22Rv1 (cell line): ENCODE results near the gene TCEA2.

Experiments
- H3K27ac ChIP-seq: fragments of 450-650 bp; 2 replicates; pipeline ENCODE4 v1.5.1; 2017
- CTCF ChIP-seq: fragments of 450-650 bp; IDR thresholded peaks from 2 replicates; pipeline ENCODE4 v1.5.1; 2017; ENCODE audit warnings: mild to moderate bottlenecking
- ZFX ChIP-seq: fragments of 450-650 bp; IDR thresholded peaks from 2 replicates; pipeline ENCODE4 v1.6.1; 2017; ENCODE audit warnings: antibody characterized with exemption, borderline replicate concordance

TCEA2 gene

GRCh38 chr20:64065062-64065973 is 2.3 kb downstream of the TCEA2 start:
- no peak overlapping the region for H3K27ac ChIP-seq
- TF ChIP-seq CTCF (no peak), ZFX (no peak)

- H3K27ac ChIP-seq = no peak overlapping the region
Measured at GRCh38 chr20:64065974-64066343, 3.0 kb downstream of the TCEA2 start.

GRCh38 chr20:64067005-64067632 is 4.1 kb downstream of the TCEA2 start:
- TF ChIP-seq CTCF (no peak), ZFX (no peak)
- no peak overlapping the region for H3K27ac ChIP-seq

More at GRCh38 chr20:64065974-64066343, 3.0 kb downstream of the TCEA2 start:
- TF ChIP-seq ZFX = no peak
- TF ChIP-seq CTCF = no peak

GRCh38 chr20:64067733-64068307 is 4.8 kb downstream of the TCEA2 start:
- no peak for TF ChIP-seq CTCF
- TF ChIP-seq ZFX = no peak
- no peak overlapping the region for H3K27ac ChIP-seq

- no peak overlapping the region for H3K27ac ChIP-seq
- TF ChIP-seq ZFX = no peak
- TF ChIP-seq CTCF = no peak
Measured at GRCh38 chr20:64068386-64069208, 5.6 kb downstream of the TCEA2 start.

GRCh38 chr20:64069209-64069613 is 6.2 kb downstream of the TCEA2 start:
- H3K27ac ChIP-seq = no peak overlapping the region
- TF ChIP-seq CTCF = no peak
- TF ChIP-seq ZFX = no peak
